ENCODE results near the gene CPNE2. TPM values are rescaled to one million over a fixed set of nuclear protein-coding genes. Genes with fewer than 3 reads are reported as not detected.

CPNE2 gene
- total RNA-seq, 1 experiment from 2014 or later = 35.2 TPM

- ChIA-PET POLR2A (ENCODE audit: unreplicated experiment) (no interaction called here), CTCF (no interaction called here)
- Histone ChIP-seq H3K4me3 (no peak overlapping the region), H3K27me3 (ENCODE audit: insufficient read depth, low read depth) (no peaks in the 10 kb centered on the region), H3K79me2 (ENCODE audit: low read depth) (no peaks in the 10 kb centered on the region), H2AFZ (no peak overlapping the region), H3K36me3 (ENCODE audit: low read depth) (peaks cover 16% of the 10 kb centered on the region; the same call in 1 of the 2 replicates), H3K27ac (no peak overlapping the region), H3K4me2 (no peak overlapping the region), H3K4me1 (replicated peaks; ENCODE audit: insufficient read depth) (no peaks in the 10 kb centered on the region), H3F3A (ENCODE audit: insufficient read depth, low read depth) (peaks cover 6% of the 10 kb centered on the region; the same call in 1 of the 2 replicates), H3K9me2 (ENCODE audit: insufficient read depth) (no peaks in the 10 kb centered on the region), H3K9me3 (ENCODE audit: insufficient read depth, low read depth) (no peaks in the 10 kb centered on the region), H4K20me1 (ENCODE audit: insufficient read depth) (no peaks in the 10 kb centered on the region)
- TF ChIP-seq EZH2 (IDR thresholded peaks at IDR 0.05; ENCODE audit: low read depth) = no peak
- TF ChIP-seq CTCF (conservative IDR thresholded peaks at IDR 0.05) = no peak
- DNase-seq = no peak
- intact Hi-C loops (cut with micrococcal nuclease; ENCODE audit: unreplicated experiment) = no loop called here
- BruUV-seq (replicated peaks) = no TSS peak
These were observed 58.4 kb downstream of the CPNE2 start for GRCh38 chr16:57150682-57151330.

DNA sequence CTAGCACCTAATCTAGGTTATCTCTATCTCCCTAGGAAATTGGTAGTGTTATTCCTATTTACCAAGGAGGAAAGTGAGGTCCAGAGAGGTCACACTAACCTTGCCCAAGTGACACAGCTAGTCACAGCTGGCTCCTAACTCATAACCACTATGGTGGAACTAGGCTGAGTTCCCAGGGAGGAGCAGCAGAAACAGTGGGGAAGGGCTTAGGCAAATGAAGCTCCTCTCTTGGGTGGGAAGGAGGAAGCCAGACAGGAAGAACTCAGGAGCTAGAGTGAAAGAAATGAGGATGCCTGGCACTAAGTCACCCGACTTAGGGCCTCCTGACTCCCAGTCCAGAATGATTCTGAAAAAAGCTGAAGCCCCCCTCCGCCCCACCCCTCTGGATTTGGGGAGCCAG is 59.0 kb downstream of the CPNE2 start:
- H3K27me3 ChIP-seq (ENCODE audit: insufficient read depth, low read depth) = no peaks in the 10 kb centered on the region
- H3K4me3 ChIP-seq = no peak overlapping the region
- H2AFZ ChIP-seq = no peak overlapping the region
- H3K4me1 ChIP-seq (replicated peaks; ENCODE audit: insufficient read depth) = no peaks in the 10 kb centered on the region
- no TSS peak for BruUV-seq (replicated peaks)
- H3K27ac ChIP-seq = no peak overlapping the region
- peaks cover 6% of the 10 kb centered on the region; the same call in 1 of the 2 replicates for H3F3A ChIP-seq (ENCODE audit: insufficient read depth, low read depth)
- ChIA-PET CTCF (no interaction called here), POLR2A (ENCODE audit: unreplicated experiment) (no interaction called here)
- TF ChIP-seq CTCF (conservative IDR thresholded peaks at IDR 0.05) (no peak), EZH2 (IDR thresholded peaks at IDR 0.05; ENCODE audit: low read depth) (no peak)
- no peak for DNase-seq
- no peaks in the 10 kb centered on the region for H3K9me2 ChIP-seq (ENCODE audit: insufficient read depth)
- H3K9me3 ChIP-seq (ENCODE audit: insufficient read depth, low read depth) = no peaks in the 10 kb centered on the region
- H3K36me3 ChIP-seq (ENCODE audit: low read depth) = peaks cover 21% of the 10 kb centered on the region; the same call in 1 of the 2 replicates
- intact Hi-C loops (cut with micrococcal nuclease; ENCODE audit: unreplicated experiment) = no loop called here
- no peak overlapping the region for H3K4me2 ChIP-seq
- no peaks in the 10 kb centered on the region for H4K20me1 ChIP-seq (ENCODE audit: insufficient read depth)
- no peaks in the 10 kb centered on the region for H3K79me2 ChIP-seq (ENCODE audit: low read depth)

GRCh38 chr16:57152096-57153093 is 60.0 kb downstream of the CPNE2 start:
- Histone ChIP-seq H3K9me2 (ENCODE audit: insufficient read depth) (no peaks in the 10 kb centered on the region), H3K4me2 (no peak overlapping the region), H3K36me3 (ENCODE audit: low read depth) (peaks cover 26% of the 10 kb centered on the region; the same call in 1 of the 2 replicates), H3F3A (ENCODE audit: insufficient read depth, low read depth) (peaks cover 6% of the 10 kb centered on the region; the same call in 1 of the 2 replicates), H3K9me3 (ENCODE audit: insufficient read depth, low read depth) (no peaks in the 10 kb centered on the region), H3K27ac (no peak overlapping the region), H4K20me1 (ENCODE audit: insufficient read depth) (no peaks in the 10 kb centered on the region), H3K4me1 (replicated peaks; ENCODE audit: insufficient read depth) (no peaks in the 10 kb centered on the region), H3K4me3 (no peak overlapping the region), H3K27me3 (ENCODE audit: insufficient read depth, low read depth) (no peaks in the 10 kb centered on the region), H2AFZ (no peak overlapping the region), H3K79me2 (ENCODE audit: low read depth) (no peaks in the 10 kb centered on the region)
- ChIA-PET POLR2A (ENCODE audit: unreplicated experiment) (interaction anchor here (0.6 kb wide), 1 partner anchor 308 kb away, joined by 8 read pairs; no protein-coding TSS in a partner anchor), CTCF (no interaction called here)
- no TSS peak for BruUV-seq (replicated peaks)
- DNase-seq = no peak
- intact Hi-C loops (cut with micrococcal nuclease; ENCODE audit: unreplicated experiment) = no loop called here
- TF ChIP-seq CTCF (conservative IDR thresholded peaks at IDR 0.05) (no peak), EZH2 (IDR thresholded peaks at IDR 0.05; ENCODE audit: low read depth) (no peak)
